GM18520 (cell line): ENCODE data around the gene ZFAND2A.
A peak's percentile ranks its signal among the peaks of the same experiment; 100 is the strongest.
"Not testable (repeated sequence)": the region's sequence is repeated elsewhere in the genome, so short reads cannot be mapped to it uniquely, and the experiment has no call there.

Experiments used
- ATAC-seq: cut with Tn5 transposase; IDR thresholded peaks from one replicate; pipeline ENCODE4 v1.9.1; 2021; ENCODE audit not compliant: unreplicated experiment

ZFAND2A gene

GRCh38 chr7:1159891-1160669 is at the start of gene ZFAND2A:
TSS of gene ZFAND2A (minus strand) at chr7:1160196. CDS start at chr7:1158212, 1,984 bp downstream.
- peak; percentile 94 for ATAC-seq

GRCh38 chr7:1209097-1209496 is 49.1 kb upstream of the ZFAND2A start:
- ATAC-seq: no peak

GRCh38 chr7:1205742-1206141 is 45.7 kb upstream of the ZFAND2A start:
- not testable (repeated sequence) for ATAC-seq

GRCh38 chr7:1204460-1205140 is 44.6 kb upstream of the ZFAND2A start:
- ATAC-seq: no peak

- not testable (repeated sequence) for ATAC-seq
Observed at GRCh38 chr7:1202914-1203313, 42.9 kb upstream of the ZFAND2A start.

GRCh38 chr7:1201916-1202315 is 41.9 kb upstream of the ZFAND2A start:
- no peak for ATAC-seq

- ATAC-seq: no peak
Observed at GRCh38 chr7:1200045-1200444, 40.0 kb upstream of the ZFAND2A start.

- no peak for ATAC-seq
Observed at GRCh38 chr7:1197997-1198625, 38.1 kb upstream of the ZFAND2A start.

- ATAC-seq: no peak
Observed at GRCh38 chr7:1196950-1197349, 37.0 kb upstream of the ZFAND2A start.

GRCh38 chr7:1196441-1196840 is 36.4 kb upstream of the ZFAND2A start:
- ATAC-seq: not testable (repeated sequence)

GRCh38 chr7:1193593-1194424 is 33.8 kb upstream of the ZFAND2A start:
- no peak for ATAC-seq

GRCh38 chr7:1192171-1192676 is 32.2 kb upstream of the ZFAND2A start:
- no peak for ATAC-seq

- no peak for ATAC-seq
Observed at GRCh38 chr7:1189986-1190772, 30.2 kb upstream of the ZFAND2A start.

- ATAC-seq: no peak
Observed at GRCh38 chr7:1188720-1189294, 28.8 kb upstream of the ZFAND2A start.

GRCh38 chr7:1187127-1187526 is 27.1 kb upstream of the ZFAND2A start:
- ATAC-seq: no peak

GRCh38 chr7:1181640-1182039 is 21.6 kb upstream of the ZFAND2A start:
- no peak for ATAC-seq

GRCh38 chr7:1181031-1181430 is 21.0 kb upstream of the ZFAND2A start:
- no peak for ATAC-seq

GRCh38 chr7:1176891-1177373 is 16.9 kb upstream of the ZFAND2A start:
- no peak for ATAC-seq
